HS-27A (cell line): ENCODE data around the gene CTRL.
"Not testable (repeated sequence)": the region's sequence is repeated elsewhere in the genome, so short reads cannot be mapped to it uniquely, and the experiment has no call there.

Experiments
- DNase-seq: peaks from one replicate; pipeline ENCODE4 v3.0.0-alpha.2; 2012; ENCODE audit warnings: low read depth, missing footprints

Gene CTRL

DNA sequence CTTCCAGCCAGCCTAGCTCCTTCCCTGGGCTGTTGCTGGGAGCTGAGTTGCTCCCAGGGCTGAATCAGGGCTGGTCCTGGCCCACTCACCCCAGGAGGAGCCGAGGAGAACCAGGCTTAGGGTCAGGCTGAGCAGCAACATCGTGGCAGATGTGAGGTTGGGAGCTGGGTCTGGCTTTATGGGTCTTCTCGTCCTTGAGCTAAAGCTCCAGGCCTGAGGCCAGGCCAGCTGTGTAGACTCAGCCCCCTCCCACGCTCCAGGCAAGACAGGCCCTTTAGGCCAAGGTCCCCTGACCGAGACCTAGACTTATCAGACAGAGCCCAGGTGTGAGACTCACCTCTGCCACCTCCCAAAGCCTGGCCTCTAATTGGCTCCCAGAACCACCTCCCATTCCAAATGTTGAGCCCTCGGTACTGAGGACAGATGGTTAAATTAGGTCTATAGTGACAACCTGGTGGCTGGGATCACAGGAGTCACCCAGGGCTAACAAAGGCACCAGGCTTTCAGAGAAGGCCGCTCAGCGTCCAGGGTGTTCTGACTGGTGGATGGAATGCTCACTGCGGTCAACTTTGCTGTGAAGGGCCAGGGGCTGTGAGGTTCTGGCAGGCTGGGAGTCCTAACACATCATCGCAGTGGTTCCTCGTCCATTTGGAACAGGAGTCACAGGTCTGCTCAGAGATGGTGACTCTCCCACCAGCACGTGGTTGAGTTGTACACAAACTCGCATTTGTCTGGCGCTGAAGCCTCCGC is at the start of gene CTRL:
Gene CTRL, minus strand, starts transcription at position 151 of the 750 bp plus-strand sequence. Its CDS starts 10 bp downstream, at position 141.
- no peak for DNase-seq

DNA sequence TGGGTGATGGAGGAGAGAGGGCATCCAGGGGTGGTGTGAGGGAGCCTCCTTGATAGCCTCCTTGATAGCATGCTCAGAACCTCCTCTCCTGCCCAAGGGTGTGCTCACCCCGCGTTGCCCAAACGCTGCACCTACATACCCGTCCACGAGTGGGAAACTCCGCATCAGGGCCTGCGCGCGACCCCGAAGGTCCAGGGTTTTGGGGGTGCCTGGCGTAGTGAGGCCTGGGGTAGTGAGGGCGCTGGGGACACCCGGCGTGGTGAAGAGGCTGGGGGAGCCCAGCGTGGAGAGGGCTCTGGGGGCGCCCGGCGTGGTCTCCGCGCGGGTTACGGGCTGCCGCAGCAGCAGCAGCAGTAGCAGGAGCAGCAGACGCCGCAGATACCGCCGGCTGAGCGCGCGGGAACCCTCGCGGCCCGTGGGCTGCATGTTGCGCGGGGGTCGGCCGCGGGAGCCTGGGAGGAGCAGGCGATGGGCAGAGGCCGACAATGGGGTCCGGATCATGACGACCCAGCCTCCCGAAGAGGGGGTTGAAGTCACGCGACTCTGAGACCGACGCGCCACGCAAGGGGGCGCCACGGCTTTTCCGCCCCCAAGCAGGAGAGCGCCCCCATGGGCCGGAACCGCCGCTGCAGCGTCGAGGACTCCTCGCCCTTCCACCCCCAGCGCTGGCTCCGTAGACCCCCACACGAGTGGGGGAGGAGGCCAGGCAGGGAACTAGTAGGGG is 48.5 kb upstream of the CTRL start, which contains the start of gene DPEP3:
Gene DPEP3, minus strand, starts transcription at position 545 of the 724 bp plus-strand sequence. Its CDS starts 119 bp downstream, at position 426.
- no peak for DNase-seq

DNA sequence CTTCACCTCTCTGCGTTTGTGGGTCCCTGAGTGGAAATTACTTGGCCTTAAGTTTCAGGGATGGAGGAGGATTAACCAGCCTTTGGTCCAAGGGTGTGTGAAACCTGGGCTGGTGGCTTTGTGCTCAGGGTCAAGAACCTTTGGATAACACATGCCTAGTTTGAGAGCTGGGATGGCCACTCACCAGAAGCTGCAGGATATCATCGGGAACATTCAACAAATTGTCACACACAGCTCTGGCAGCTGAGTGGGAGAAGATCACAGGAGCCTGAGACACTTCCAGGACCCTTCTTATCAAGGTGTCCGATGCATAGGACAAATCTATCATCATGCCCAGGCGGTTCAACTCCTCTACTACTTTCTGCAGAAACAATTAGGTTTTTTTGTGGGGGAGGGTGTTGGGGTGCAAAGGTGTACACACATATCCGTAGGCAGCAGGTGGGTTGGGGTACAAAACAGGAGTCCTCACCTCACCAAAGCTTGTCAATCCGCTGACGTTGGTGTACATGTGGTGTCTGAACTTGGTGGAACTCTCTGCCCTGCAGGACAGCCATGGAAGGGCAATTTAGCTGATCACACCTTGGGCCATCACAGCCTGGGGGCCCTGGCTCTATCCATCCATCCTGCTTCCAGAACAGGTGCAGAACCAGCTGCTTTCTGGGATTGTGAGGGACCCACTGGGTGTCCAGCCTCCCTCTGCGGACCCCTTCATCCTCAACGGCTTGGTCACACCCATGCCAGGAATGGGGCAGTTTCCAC is 46.0 kb upstream of the CTRL start:
- DNase-seq: no peak

DNA sequence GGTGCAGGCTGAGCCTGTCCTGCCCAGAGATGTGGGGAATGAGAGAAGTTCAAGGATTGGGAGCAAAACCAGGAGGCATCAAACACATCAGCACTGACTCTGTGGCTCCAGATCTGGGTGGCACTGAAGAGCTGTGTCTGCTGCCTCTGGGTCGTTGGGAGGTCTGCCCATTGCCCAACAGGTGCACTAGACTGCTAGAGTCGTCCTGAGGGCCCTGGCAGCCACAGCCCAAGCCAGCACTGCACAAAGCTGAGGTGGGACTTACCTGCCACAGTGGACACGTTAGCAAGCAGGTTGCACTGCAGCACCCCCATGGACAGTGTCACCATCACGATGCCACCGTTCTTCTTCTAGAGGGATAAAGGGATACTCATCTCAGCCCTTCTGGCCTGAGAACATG is 45.3 kb upstream of the CTRL start:
- DNase-seq: no peak

DNA sequence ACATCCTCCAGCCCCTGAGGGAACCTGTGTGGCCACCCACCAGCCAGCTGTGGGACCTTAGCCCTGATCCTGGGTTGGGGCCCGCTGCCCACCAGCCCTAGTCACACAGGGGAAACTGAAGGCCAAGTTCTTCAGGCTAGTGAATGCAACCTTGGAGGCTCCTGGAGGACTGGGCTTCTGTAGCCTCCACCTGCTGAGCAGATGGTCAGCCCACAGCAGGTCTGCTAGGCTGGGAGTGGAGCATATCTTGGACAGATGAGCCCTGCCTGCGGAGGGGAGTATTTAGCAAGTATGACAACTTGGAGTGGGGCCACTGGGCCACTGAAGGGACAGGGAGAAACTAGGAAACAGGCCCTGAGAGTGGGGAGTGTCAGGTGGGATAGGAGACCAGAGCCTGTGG is 44.5 kb upstream of the CTRL start:
- DNase-seq: no peak

DNA sequence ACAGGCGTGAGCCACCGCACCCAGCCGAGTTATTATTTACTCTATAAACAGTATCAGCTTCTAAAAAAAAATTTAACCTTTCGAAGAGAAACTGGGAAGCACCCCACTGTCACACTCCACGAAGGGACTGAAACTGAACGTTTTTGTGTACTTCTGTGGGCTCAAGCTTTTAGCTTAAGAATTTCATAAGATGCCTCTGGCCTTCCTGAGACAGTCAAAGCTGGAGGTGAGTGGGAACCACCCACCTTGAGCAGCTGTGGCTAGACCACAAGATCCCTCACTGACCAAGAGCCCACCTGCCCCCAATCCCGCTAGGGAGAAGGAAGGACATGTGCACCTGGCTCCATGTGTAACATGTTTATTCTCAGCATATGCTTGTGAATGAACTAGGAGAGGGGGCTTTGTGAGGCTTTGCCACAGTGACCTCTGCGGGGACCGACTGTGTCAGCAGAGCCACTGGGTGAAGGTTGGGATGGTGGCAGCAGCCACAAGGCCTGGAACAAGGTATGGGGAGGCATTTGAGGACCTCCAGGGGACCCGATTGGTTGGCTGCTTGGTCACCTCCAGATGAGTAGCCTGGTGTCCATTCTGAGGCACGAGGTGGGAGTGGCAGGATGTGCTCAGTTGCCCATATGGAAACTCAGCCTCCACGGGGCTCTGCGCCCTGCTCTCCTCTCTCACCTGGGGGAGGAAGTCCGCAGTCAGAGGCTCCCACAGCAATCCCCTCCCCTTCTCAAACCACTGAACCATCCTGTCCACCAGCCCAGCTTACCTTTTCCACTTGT is 43.9 kb upstream of the CTRL start:
- DNase-seq: no peak

DNA sequence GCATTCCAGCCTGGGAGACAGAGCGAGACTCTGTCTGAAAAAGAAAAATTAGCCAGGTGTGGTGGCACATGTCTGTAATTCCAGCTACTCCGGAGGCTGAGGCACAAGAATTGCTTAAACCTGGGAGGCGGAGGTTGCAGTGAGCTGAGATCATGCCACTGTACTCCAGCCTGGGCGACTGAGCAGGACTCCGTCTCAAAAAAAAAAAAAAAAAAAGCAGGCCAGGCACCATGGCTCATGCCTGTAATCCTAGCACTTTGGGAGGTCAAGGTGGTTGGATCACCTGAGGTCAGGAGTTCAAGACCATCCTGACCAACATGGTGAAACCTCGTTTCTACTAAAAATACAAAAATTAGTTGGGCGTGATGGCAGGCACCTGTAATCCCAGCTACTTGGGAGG is 40.6 kb upstream of the CTRL start:
- DNase-seq: not testable (repeated sequence)

DNA sequence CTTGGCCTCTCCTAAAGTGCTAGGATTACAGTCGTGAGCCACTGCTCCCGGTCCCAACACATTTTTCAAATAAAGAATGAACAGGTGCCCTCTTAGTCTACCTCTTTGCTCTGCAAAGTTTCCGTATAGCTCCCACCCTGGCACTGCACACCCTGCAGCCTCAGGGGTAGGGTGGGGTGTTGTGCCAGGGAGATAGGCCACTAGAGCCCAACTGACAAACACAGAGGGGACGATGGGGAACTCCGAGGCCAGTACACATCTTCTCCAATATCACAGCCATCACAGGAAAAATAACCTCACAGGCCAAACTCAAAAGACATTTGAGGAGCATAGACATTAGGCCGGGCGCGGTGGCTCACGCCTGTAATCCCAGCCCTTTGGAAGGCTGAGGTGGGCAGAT is 39.4 kb upstream of the CTRL start:
- DNase-seq: no peak

DNA sequence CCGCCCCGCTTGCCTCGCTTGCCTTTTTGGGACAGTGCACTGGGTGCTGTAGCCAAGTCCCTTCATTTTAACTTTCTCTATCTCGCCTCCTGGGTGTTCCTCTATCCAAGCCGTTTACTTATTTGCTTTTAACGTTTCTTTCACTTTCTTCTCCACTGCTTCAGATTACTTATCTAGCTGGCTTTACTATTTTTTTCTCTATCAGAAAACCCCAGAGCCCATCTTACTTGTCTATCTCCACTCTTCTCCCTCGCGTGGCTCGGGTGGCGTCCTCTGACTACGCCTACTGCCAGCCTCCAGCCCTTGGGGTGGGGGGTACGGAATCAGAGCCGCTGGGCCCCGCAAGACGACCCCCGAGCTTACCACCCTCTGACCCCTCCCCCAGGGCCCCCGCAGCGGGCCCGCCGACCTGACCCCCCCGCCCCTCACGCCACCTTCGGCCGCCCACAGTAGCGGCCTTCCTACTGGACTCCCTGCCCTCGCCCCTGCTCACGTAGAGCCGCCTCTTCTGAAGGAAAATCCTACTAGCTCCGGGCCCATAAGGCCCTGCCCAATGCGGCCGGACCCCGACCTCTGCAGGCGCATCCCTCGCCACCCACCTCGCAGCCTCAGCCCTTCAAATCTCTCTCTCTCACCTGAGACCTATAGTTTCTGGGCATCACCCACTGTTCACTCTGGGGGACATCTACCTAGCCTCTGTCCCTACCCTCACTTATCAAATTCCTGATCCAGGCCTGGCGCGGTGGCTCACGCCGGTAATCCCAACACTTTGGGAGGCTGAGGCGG is 37.8 kb upstream of the CTRL start:
- no peak for DNase-seq

DNA sequence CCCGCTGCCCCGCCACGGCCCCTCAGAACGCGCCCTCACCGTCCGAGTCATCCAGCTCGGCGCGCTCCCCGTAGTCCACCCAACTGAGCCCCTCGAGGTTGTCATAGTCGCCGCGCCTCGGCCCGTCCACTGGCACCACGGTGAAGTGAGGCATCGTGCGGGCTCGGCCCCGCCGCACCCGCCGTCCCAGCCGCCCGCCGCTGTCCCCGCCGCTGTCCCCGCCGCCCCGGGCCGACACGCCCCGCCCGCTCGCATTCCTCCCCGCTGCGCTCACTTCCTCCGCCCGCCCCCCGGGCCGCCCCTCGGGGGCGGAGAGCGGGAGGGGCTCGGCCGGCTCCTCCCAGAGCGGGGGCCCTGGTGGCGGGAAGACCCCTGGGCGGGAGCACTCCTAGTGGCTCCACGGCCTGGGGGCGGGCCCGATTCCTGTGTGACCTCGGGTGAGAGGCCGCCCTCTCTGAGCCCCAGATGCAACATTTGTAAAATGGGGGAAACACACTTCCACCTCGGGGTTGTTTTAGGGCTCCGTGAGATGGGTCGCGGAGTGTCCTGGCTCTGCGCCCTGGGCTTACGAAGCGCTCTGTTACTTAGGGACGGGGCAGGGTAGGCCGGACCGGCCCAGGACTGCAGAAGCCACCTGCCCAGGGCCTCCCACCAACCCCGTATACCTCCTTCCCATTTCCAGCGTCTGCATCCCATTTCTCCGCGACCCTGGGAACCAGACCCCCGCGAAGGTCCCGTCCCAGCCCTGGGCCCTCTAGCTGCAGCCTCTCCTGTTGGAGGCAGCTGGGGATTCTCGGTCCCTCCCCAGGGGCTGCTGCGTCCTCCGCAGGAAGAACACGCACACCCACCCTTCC is 37.0 kb upstream of the CTRL start, which contains the start of gene SLC12A4:
Gene SLC12A4, minus strand, starts transcription at position 238 of the 854 bp plus-strand sequence. Its CDS starts 84 bp downstream, at position 154.
- no peak for DNase-seq

DNA sequence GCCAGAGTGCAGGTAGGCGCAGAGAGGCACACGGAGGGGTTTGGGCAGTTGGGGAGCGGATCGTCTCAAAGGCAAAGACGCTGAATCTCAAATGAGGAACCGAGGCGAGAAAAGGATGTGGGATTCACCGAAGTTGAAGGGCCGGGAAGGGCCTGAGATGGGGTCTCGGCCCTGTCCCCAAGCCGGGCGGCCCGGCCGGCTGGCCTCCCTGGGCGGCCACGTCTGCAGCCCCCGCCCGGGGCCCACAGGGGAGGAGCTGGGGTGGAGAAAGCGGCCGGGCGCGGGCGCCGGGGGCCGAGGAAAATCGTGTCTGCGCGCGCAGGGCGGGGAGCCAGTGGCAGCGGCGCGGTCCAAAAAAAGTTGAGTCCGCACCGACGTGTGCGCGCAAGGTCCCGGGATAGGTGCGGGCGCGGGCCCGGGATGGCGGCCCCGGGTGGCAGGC is 36.3 kb upstream of the CTRL start:
- no peak for DNase-seq

DNA sequence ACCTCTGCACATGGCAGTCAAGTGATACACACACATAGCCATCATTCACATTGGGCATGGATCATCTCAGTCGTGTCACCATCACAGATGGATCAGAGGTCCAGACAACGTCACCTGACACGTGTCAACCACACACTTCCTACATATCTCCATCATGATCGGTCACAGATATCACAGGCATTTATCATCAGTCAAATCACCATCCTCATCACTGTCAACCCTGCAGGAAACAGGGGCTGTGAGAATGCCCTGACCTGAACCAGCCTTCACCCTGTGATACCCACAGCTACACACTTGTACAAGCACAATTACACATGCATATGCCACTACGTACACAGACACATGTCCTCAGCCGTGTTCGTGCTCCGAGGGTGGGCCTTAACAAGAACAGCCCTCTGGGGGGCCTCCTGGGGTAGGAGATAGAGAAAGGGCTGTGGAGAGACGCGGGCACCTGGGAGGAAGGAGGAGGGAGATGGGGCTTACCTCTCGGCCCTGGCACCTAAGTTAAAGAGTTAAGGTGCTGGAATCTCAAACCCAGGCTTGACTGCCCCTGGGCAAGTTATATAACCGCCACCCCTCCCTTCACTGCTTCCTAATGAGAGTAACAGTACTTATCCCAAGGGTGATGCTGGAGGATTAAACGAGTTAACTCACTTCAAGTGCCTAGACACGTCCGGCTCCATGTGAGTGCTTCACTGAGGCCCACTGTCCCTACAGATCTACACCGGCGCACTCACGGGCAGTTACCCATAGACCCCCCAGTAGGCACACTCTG is 35.7 kb upstream of the CTRL start:
- no peak for DNase-seq

DNA sequence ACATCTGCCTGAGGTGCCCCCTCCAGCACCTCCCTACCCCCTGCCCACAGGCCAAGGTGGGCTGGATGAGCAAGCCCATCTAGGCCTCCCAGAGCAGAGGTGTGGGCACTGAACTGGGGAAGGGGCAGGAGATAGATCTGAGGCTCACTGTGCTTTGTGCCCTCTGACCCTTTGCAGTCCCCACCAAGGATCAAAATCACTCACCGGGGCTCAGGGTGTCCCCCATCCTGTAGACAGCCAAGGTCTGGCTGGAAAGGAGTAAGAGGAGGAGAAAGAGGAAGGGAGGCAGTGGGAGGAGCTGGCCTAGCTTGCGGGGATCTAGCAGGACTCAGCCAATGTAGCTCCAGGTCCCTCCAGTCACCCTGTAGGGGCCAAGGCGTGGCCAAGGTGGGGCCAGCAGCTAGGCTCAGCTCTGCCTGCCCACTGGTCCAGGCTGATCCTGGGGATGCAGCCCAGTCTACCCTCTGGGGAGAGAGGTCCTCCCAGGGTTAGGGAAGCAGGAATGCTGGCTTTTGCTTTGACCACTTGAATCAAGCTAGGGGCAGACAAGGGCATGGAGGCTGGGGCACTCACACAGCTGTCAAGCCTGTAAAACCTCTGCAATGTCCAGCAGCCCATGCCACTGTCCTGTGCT is 35.0 kb upstream of the CTRL start:
- DNase-seq: no peak

DNA sequence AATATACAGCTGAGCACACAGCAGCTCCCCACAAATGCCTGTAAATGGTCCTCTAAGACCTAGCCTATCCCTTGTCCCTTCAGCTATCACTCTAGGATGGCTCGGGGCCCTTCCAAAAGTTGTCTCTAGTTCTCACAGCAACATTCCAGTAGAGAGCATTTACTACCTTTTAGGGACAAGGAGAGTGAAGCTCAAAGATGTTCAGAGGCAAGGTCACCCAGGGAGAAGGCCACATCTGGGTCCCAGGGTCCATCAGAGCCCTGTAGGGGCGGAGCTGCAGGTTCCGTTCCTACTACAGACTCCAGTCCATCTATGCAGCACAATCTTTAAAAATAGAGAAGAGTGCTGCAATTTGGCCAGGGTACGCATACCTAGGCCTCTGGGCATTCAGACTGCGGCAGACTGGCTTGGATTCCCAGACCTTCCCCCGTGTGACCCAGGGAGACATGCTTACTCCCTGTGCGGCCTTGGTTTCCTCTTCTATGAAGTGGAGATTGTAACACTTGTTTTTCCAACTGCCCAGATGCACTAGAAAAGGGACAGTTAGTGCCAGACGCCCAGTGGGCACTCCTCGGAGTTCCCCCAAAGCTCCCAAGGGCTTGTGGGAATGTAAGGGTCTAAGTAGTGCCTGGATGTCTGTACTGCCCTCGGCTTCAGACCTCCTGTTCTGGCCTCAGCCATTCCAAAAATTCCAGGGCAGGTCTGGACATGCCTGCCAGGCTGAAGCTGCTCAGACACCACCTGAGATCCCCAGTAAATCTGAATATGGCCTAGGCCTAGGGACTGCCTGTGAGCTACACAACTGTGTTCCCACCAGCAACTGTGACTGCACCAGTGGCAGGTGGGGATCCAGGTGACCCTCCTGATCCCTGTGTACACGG is 34.2 kb upstream of the CTRL start:
- DNase-seq: no peak

DNA sequence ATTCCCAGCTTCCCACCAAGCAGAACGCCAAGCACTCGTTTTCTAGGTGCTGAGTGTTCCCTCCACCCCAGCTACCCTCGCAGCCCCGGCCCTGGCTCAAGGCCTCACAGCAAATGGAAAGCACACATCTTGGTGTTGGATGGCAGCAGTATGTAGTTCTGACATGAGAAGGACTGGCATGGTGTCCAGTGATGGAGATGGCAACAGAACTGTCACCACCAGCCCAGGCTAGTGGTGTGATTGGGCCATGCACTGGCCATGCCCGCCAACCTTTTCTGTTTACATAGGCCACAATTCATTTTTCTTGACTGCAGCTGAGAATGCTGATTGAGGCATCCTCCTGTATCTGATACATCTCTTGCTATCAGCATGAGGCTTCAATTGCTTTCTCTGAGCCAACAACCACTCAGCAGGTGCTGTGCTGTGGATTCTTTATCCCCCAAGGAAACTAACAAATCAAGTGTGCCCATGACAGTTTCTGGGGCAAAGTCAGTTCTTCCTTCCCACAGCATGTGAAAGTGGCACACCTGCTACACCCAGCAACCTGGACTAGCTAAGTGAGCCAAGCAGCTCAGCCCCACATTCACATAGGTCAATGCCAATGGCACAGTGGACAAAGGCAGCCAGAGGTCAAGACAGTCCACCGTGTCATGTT is 32.9 kb upstream of the CTRL start:
- DNase-seq: no peak

DNA sequence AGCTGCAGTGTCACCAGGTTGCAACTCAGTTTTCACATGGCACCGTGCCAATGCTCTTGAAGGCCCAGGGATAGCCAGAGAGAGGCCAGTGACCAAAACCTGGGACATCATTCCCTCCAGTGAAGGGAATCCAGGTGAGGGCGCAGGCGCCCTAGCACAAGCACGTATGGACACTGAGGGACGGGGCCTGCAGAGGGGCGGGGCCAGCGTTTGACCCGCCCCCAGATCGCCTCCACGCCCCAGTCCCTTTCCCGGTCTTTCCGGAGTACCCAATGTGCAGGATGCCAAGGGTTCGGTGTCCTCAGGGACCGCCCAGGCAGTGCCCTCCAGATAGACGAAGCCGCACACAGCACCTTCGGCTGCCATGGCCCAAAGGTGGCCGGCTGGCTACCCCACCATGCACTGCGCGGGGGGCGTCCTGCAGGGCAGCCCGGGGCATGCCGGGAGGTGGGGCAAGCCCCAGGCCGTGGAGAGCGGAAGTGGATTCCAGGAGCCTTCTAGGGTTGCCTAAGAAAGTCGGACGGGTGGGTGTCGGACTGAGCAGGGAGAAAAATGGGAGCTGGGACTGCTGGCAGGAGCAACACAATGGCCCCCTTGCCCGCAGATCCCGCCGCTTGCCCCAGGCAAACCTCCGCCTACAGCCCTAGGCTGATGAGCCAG is 32.1 kb upstream of the CTRL start:
- no peak for DNase-seq

DNA sequence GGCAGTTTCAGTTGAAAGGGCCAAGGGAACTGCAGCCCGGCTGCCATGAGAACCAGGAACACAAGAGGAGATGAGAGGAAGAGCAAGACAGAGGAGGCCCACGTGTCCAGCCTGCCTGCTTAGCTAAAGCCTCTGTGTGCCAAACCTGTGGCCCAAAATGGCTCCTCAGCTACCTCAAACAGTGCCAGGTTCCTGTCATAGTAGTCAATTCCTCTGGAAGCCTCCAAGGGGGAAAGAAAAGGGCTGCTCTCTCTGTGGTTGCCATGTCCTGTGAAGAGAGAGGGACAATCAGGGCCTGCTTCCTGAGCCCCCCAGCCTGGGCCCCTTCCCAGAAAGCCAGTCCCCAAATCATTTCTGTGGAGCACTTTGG is 31.6 kb upstream of the CTRL start:
- DNase-seq: no peak
